SK-N-SH treated with all-trans-retinoic acid at 6 μM for 48 hours (cell line): Measurements from ENCODE around the gene STARD3.

Experiments
- ATAC-seq: fragments of 200-7000 bp; cut with Tn5 transposase; 3 replicates; pipeline ENCODE4 v1.9.1; 2020; ENCODE audit warnings: mild to moderate bottlenecking, moderate library complexity
- ARNTL ChIP-seq: fragments of 450-650 bp; formaldehyde crosslinking; IDR thresholded peaks from 2 replicates; pipeline ENCODE4 v1.5.0; 2020; ENCODE audit warnings: low read depth, mild to moderate bottlenecking, moderate library complexity, borderline replicate concordance
- BACH2 ChIP-seq: fragments of 250-450 bp; sonication (Bioruptor Pico); IDR thresholded peaks from 2 replicates; pipeline ENCODE4 v1.9.0; 2021; ENCODE audit warnings: mild to moderate bottlenecking, borderline replicate concordance
- CSDC2 ChIP-seq: fragments of 250-450 bp; sonication (Bioruptor Pico); IDR thresholded peaks from 2 replicates; pipeline ENCODE4 v1.5.0; 2020; ENCODE audit warnings: mild to moderate bottlenecking, moderate library complexity
- ESRRG ChIP-seq: fragments of 250-450 bp; sonication (Bioruptor Pico); IDR thresholded peaks from 2 replicates; pipeline ENCODE4 v1.6.1; 2021; ENCODE audit warnings: mild to moderate bottlenecking
- GLIS3 ChIP-seq: fragments of 250-450 bp; sonication (Bioruptor Pico); IDR thresholded peaks from 2 replicates; pipeline ENCODE4 v1.5.0; 2020; ENCODE audit warnings: mild to moderate bottlenecking, moderate library complexity
- ISL1 ChIP-seq: fragments of 250-450 bp; sonication (Bioruptor Pico); IDR thresholded peaks from 2 replicates; pipeline ENCODE4 v2.1.2; 2022; ENCODE audit warnings: mild to moderate bottlenecking, moderate library complexity
- OSR1 ChIP-seq: fragments of 250-450 bp; sonication (Bioruptor Pico); IDR thresholded peaks from 2 replicates; pipeline ENCODE4 v1.8.0; 2022; ENCODE audit warnings: moderate library complexity, mild to moderate bottlenecking, inconsistent platforms
- POU6F1 ChIP-seq: fragments of 250-450 bp; sonication (Bioruptor Pico); IDR thresholded peaks from 2 replicates; pipeline ENCODE4 v1.8.0; 2021; ENCODE audit warnings: low read depth, mild to moderate bottlenecking, moderate library complexity, borderline replicate concordance
- PPARA ChIP-seq: fragments of 250-450 bp; sonication (Bioruptor Pico); IDR thresholded peaks from 2 replicates; pipeline ENCODE4 v1.5.0; 2020; ENCODE audit warnings: mild to moderate bottlenecking, borderline replicate concordance
- RARB ChIP-seq: fragments of 250-450 bp; sonication (Bioruptor Pico); IDR thresholded peaks from 2 replicates; pipeline ENCODE4 v1.8.0; 2021; ENCODE audit warnings: mild to moderate bottlenecking, moderate library complexity
- SNAI2 ChIP-seq: fragments of 250-450 bp; sonication (Bioruptor Pico); IDR thresholded peaks from 2 replicates; pipeline ENCODE4 v1.5.0; 2020; ENCODE audit warnings: mild to moderate bottlenecking, moderate library complexity
- TCF4 ChIP-seq: fragments of 250-450 bp; sonication (Bioruptor Pico); IDR thresholded peaks from 2 replicates; pipeline ENCODE4 v1.8.0; 2021; ENCODE audit warnings: mild to moderate bottlenecking, moderate library complexity, borderline replicate concordance
- TOX ChIP-seq: fragments of 250-450 bp; sonication (Bioruptor Pico); IDR thresholded peaks from 2 replicates; pipeline ENCODE4 v1.8.0; 2021; ENCODE audit warnings: mild to moderate bottlenecking, moderate library complexity, borderline replicate concordance
- ZC3H10 ChIP-seq: fragments of 250-450 bp; sonication (Bioruptor Pico); IDR thresholded peaks from 2 replicates; pipeline ENCODE4 v1.5.1; 2021; ENCODE audit warnings: mild to moderate bottlenecking, moderate library complexity
- ZFP3 ChIP-seq: fragments of 250-450 bp; sonication (Bioruptor Pico); IDR thresholded peaks from 2 replicates; pipeline ENCODE4 v1.5.0; 2020; ENCODE audit warnings: mild to moderate bottlenecking, moderate library complexity
- ZFP30 ChIP-seq: fragments of 450-650 bp; formaldehyde crosslinking; IDR thresholded peaks from 2 replicates; pipeline ENCODE4 v1.5.0; 2022; ENCODE audit warnings: mild to moderate bottlenecking, moderate library complexity
- ZNF565 ChIP-seq: fragments of 450-650 bp; formaldehyde crosslinking; conservative IDR thresholded peaks from 2 replicates; pipeline ENCODE4 v1.5.0; 2020; ENCODE audit warnings: low read depth, mild to moderate bottlenecking, moderate library complexity
- ZNF70 ChIP-seq: fragments of 450-650 bp; formaldehyde crosslinking; IDR thresholded peaks from 2 replicates; pipeline ENCODE4 v1.5.0; 2020; ENCODE audit warnings: mild to moderate bottlenecking, moderate library complexity
- ZNF8 ChIP-seq: fragments of 450-650 bp; formaldehyde crosslinking; IDR thresholded peaks from 2 replicates; pipeline ENCODE4 v1.5.0; 2020; ENCODE audit warnings: mild to moderate bottlenecking, moderate library complexity
- TF ChIP-seq, protein P1 (sequence below): fragments of 250-450 bp; sonication (Bioruptor Pico); IDR thresholded peaks from 2 replicates; pipeline ENCODE4 v1.5.0; 2020; ENCODE audit warnings: mild to moderate bottlenecking, moderate library complexity
- TF ChIP-seq, protein P2 (sequence below): fragments of 250-450 bp; sonication (Bioruptor Pico); IDR thresholded peaks from 2 replicates; pipeline ENCODE4 v1.8.0; 2020; ENCODE audit warnings: mild to moderate bottlenecking, moderate library complexity, borderline replicate concordance

The STARD3 gene

GRCh38 chr17:39677542-39678339 is 40.8 kb downstream of the STARD3 start:
- TF ChIP-seq ARNTL, result no peak
- TF ChIP-seq ZC3H10 (CRISPR knock-in tag), result no peak
- TF ChIP-seq TOX, result no peak
- no peak for TF ChIP-seq PPARA (CRISPR knock-in tag)
- no peak for TF ChIP-seq SNAI2
- no peak for TF ChIP-seq RARB (CRISPR knock-in tag)
- TF ChIP-seq ISL1, result no peak
- TF ChIP-seq ZNF70 (CRISPR knock-in tag), result no peak
- TF ChIP-seq CSDC2 (CRISPR knock-in tag), result no peak
- no peak for TF ChIP-seq TCF4 (CRISPR knock-in tag)
- TF ChIP-seq GLIS3 (CRISPR knock-in tag), result no peak
- no peak for TF ChIP-seq POU6F1 (CRISPR knock-in tag)
- TF ChIP-seq ESRRG (CRISPR knock-in tag), result no peak
- no peak for TF ChIP-seq ZFP3
- TF ChIP-seq ZFP30 (CRISPR knock-in tag), result no peak
- no peak for TF ChIP-seq ZNF8 (CRISPR knock-in tag)
- TF ChIP-seq, protein P1, sequence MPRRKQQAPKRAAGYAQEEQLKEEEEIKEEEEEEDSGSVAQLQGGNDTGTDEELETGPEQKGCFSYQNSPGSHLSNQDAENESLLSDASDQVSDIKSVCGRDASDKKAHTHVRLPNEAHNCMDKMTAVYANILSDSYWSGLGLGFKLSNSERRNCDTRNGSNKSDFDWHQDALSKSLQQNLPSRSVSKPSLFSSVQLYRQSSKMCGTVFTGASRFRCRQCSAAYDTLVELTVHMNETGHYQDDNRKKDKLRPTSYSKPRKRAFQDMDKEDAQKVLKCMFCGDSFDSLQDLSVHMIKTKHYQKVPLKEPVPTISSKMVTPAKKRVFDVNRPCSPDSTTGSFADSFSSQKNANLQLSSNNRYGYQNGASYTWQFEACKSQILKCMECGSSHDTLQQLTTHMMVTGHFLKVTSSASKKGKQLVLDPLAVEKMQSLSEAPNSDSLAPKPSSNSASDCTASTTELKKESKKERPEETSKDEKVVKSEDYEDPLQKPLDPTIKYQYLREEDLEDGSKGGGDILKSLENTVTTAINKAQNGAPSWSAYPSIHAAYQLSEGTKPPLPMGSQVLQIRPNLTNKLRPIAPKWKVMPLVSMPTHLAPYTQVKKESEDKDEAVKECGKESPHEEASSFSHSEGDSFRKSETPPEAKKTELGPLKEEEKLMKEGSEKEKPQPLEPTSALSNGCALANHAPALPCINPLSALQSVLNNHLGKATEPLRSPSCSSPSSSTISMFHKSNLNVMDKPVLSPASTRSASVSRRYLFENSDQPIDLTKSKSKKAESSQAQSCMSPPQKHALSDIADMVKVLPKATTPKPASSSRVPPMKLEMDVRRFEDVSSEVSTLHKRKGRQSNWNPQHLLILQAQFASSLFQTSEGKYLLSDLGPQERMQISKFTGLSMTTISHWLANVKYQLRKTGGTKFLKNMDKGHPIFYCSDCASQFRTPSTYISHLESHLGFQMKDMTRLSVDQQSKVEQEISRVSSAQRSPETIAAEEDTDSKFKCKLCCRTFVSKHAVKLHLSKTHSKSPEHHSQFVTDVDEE (CRISPR knock-in tag), result no peak
- no peak for TF ChIP-seq ZNF565 (CRISPR knock-in tag)
- no peak for TF ChIP-seq OSR1
- TF ChIP-seq BACH2 (CRISPR knock-in tag), result no peak
- TF ChIP-seq, all 23 proteins: peak for 0
- ATAC-seq, result no peak

- no peak for TF ChIP-seq TCF4 (CRISPR knock-in tag)
- TF ChIP-seq SNAI2, result no peak
- TF ChIP-seq, protein P2, sequence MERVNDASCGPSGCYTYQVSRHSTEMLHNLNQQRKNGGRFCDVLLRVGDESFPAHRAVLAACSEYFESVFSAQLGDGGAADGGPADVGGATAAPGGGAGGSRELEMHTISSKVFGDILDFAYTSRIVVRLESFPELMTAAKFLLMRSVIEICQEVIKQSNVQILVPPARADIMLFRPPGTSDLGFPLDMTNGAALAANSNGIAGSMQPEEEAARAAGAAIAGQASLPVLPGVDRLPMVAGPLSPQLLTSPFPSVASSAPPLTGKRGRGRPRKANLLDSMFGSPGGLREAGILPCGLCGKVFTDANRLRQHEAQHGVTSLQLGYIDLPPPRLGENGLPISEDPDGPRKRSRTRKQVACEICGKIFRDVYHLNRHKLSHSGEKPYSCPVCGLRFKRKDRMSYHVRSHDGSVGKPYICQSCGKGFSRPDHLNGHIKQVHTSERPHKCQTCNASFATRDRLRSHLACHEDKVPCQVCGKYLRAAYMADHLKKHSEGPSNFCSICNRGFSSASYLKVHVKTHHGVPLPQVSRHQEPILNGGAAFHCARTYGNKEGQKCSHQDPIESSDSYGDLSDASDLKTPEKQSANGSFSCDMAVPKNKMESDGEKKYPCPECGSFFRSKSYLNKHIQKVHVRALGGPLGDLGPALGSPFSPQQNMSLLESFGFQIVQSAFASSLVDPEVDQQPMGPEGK (CRISPR knock-in tag), result no peak
- no peak for TF ChIP-seq TOX
- no peak for TF ChIP-seq ZFP3
- no peak for TF ChIP-seq CSDC2 (CRISPR knock-in tag)
- TF ChIP-seq POU6F1 (CRISPR knock-in tag), result no peak
- no peak for TF ChIP-seq ESRRG (CRISPR knock-in tag)
- ATAC-seq, result no peak
These were observed 41.6 kb downstream of the STARD3 start for GRCh38 chr17:39678340-39679116.

GRCh38 chr17:39679521-39680192 is 42.7 kb downstream of the STARD3 start:
- no peak for ATAC-seq
- TF ChIP-seq TCF4 (CRISPR knock-in tag) (no peak), POU6F1 (CRISPR knock-in tag) (no peak), ZNF8 (CRISPR knock-in tag) (no peak), ZC3H10 (CRISPR knock-in tag) (no peak), ARNTL (no peak)
- TF ChIP-seq, protein P2 (CRISPR knock-in tag), result no peak
